KG1 (cell line): ENCODE measurements around the gene UROS.

Source experiments
- DNase-seq: peaks from one replicate; lab custom pipeline; 2025; lab: John Stamatoyannopoulos, UW

UROS gene

GRCh38 chr10:125788156-125789034, 34.7 kb downstream of the UROS start:
- no peak for DNase-seq

GRCh38 chr10:125785791-125786190, 37.3 kb downstream of the UROS start:
- no peak for DNase-seq

- DNase-seq, result no peak
Observed at GRCh38 chr10:125783957-125784356, 39.1 kb downstream of the UROS start.

GRCh38 chr10:125783408-125783807, 39.6 kb downstream of the UROS start:
- no peak for DNase-seq

- DNase-seq, result no peak
Observed at GRCh38 chr10:125782616-125783015, 40.4 kb downstream of the UROS start.

- DNase-seq, result no peak
Observed at GRCh38 chr10:125782054-125782453, 41.0 kb downstream of the UROS start.

- no peak for DNase-seq
Observed at GRCh38 chr10:125781374-125781773, 41.7 kb downstream of the UROS start.

- DNase-seq, result no peak
Observed at GRCh38 chr10:125779403-125780327, 43.4 kb downstream of the UROS start.

GRCh38 chr10:125778556-125778955, 44.5 kb downstream of the UROS start:
- DNase-seq, result no peak

GRCh38 chr10:125777806-125778205, 45.3 kb downstream of the UROS start:
- DNase-seq, result no peak

GRCh38 chr10:125775491-125776106, 47.5 kb downstream of the UROS start, which contains the start of gene MMP21:
Gene MMP21 (minus strand): TSS chr10:125775821. CDS start chr10:125775821, 0 bp downstream.
- DNase-seq, result no peak

GRCh38 chr10:125774581-125775191, 48.4 kb downstream of the UROS start:
- no peak for DNase-seq

GRCh38 chr10:125773687-125774543, 49.1 kb downstream of the UROS start:
- DNase-seq, result no peak

GRCh38 chr10:125772864-125773180, 50.2 kb downstream of the UROS start:
- DNase-seq, result no peak

GRCh38 chr10:125772112-125772863, 50.8 kb downstream of the UROS start:
- DNase-seq, result no peak

GRCh38 chr10:125770844-125771243, 52.2 kb downstream of the UROS start:
- DNase-seq, result no peak

GRCh38 chr10:125769175-125769574, 53.9 kb downstream of the UROS start:
- DNase-seq, result no peak

- DNase-seq, result no peak
Observed at GRCh38 chr10:125768219-125768855, 54.7 kb downstream of the UROS start.

GRCh38 chr10:125766511-125766910, 56.5 kb downstream of the UROS start:
- no peak for DNase-seq

GRCh38 chr10:125765835-125766234, 57.2 kb downstream of the UROS start:
- DNase-seq, result no peak
